ENCODE results near the gene DSC2.

GRCh38 chr18:31070206-31070605, 32.0 kb downstream of the DSC2 start:
- no peak for TF ChIP-seq CTCF (IDR thresholded peaks at IDR 0.05)
- no peak for TF ChIP-seq POLR2A (IDR thresholded peaks at IDR 0.05)

All from uterus (tissue), 2 donors.